Measurements from ENCODE around the gene CD300LB.

The CD300LB gene

DNA sequence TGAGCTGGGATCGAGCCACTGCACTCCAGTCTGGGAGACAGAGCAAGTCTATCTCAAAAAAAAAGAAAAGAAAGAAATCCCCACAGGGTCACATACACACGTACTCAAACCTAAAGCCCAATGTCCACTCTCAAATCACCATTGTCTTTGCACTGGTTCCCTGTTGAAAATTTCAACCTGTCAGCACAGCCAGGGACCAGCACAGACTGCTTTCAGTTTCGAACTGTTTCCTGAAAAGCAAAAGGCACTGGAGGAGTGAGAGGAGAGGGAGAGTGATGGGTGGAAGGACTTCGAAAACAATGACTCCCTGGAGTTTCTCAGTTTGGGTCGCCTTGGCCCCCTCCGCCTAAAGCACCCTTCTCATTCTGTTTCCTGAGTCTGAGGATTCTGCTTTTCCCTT lies 23.6 kb upstream of the CD300LB start:
- TF ChIP-seq EZH2phosphoT487 (conservative IDR thresholded peaks at IDR 0.05; ENCODE audit: low read length), result no peak
- TF ChIP-seq, protein P1, sequence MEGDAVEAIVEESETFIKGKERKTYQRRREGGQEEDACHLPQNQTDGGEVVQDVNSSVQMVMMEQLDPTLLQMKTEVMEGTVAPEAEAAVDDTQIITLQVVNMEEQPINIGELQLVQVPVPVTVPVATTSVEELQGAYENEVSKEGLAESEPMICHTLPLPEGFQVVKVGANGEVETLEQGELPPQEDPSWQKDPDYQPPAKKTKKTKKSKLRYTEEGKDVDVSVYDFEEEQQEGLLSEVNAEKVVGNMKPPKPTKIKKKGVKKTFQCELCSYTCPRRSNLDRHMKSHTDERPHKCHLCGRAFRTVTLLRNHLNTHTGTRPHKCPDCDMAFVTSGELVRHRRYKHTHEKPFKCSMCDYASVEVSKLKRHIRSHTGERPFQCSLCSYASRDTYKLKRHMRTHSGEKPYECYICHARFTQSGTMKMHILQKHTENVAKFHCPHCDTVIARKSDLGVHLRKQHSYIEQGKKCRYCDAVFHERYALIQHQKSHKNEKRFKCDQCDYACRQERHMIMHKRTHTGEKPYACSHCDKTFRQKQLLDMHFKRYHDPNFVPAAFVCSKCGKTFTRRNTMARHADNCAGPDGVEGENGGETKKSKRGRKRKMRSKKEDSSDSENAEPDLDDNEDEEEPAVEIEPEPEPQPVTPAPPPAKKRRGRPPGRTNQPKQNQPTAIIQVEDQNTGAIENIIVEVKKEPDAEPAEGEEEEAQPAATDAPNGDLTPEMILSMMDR (IDR thresholded peaks at IDR 0.05; ENCODE audit: insufficient read depth, low read length, poor library complexity, severe bottlenecking), result no peak
- Histone ChIP-seq H3K27me3 (ENCODE audit: low read length) (no peaks in the 10 kb centered on the region), H3K9me2 (replicated peaks; ENCODE audit: insufficient read depth, low read length) (no peaks in the 10 kb centered on the region)

DNA sequence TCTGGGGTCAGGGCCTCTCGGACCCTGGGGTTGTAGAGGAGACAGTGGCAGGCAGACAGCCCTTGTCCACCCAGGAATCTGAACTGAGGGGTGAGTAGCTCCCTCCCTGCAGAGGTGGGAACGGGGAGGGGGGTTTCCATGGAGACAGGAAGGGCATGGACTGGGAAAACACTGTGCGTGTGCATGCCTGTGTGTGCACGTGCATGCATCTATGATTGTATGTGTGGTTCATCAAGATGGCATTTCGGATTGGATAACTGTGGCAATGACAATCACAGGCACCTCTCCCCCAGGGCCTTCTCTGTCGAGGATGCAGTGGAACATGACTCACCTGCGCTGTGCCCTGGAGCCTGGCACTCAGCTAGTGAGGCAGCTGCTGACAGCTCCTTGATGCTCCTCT lies 20.8 kb upstream of the CD300LB start:
- Histone ChIP-seq H3K4me2 (ENCODE audit: low read depth, low read length, poor library complexity, severe bottlenecking) (no peak overlapping the region), H3K79me2 (ENCODE audit: insufficient read depth, low read length) (no peaks in the 10 kb centered on the region), H3K27me3 (ENCODE audit: low read length) (no peaks in the 10 kb centered on the region), H3K27ac (ENCODE audit: low read depth, low read length) (no peak overlapping the region), H3K9me2 (replicated peaks; ENCODE audit: insufficient read depth, low read length) (no peaks in the 10 kb centered on the region), H3F3A (ENCODE audit: insufficient read depth) (no peaks in the 10 kb centered on the region), H2AFZ (ENCODE audit: low read depth, low read length, severe bottlenecking) (no peak overlapping the region), H3K9ac (ENCODE audit: low read length) (no peak overlapping the region), H3K36me3 (ENCODE audit: low read length) (no peaks in the 10 kb centered on the region), H4K20me1 (ENCODE audit: low read depth, low read length) (no peaks in the 10 kb centered on the region), H3K4me3 (ENCODE audit: insufficient read depth, low read length, poor library complexity, severe bottlenecking) (no peak overlapping the region), H3K9me3 (ENCODE audit: insufficient read depth, low read length) (no peaks in the 10 kb centered on the region)
- TF ChIP-seq, protein P1 (IDR thresholded peaks at IDR 0.05; ENCODE audit: insufficient read depth, low read length, poor library complexity, severe bottlenecking), result no peak
- no peak for TF ChIP-seq EZH2phosphoT487 (conservative IDR thresholded peaks at IDR 0.05; ENCODE audit: low read length)

More for the DNA sequence above, 23.6 kb upstream of the CD300LB start:
- no peaks in the 10 kb centered on the region for H3F3A ChIP-seq (ENCODE audit: insufficient read depth)
- H2AFZ ChIP-seq (ENCODE audit: low read depth, low read length, severe bottlenecking), result no peak overlapping the region
- no peak overlapping the region for H3K27ac ChIP-seq (ENCODE audit: low read depth, low read length)
- H4K20me1 ChIP-seq (ENCODE audit: low read depth, low read length), result no peaks in the 10 kb centered on the region
- no peak overlapping the region for H3K4me3 ChIP-seq (ENCODE audit: insufficient read depth, low read length, poor library complexity, severe bottlenecking)
- H3K4me2 ChIP-seq (ENCODE audit: low read depth, low read length, poor library complexity, severe bottlenecking), result no peak overlapping the region
- H3K36me3 ChIP-seq (ENCODE audit: low read length), result no peaks in the 10 kb centered on the region
- H3K9ac ChIP-seq (ENCODE audit: low read length), result no peak overlapping the region
- H3K9me3 ChIP-seq (ENCODE audit: insufficient read depth, low read length), result no peaks in the 10 kb centered on the region
- H3K79me2 ChIP-seq (ENCODE audit: insufficient read depth, low read length), result no peaks in the 10 kb centered on the region

DNA sequence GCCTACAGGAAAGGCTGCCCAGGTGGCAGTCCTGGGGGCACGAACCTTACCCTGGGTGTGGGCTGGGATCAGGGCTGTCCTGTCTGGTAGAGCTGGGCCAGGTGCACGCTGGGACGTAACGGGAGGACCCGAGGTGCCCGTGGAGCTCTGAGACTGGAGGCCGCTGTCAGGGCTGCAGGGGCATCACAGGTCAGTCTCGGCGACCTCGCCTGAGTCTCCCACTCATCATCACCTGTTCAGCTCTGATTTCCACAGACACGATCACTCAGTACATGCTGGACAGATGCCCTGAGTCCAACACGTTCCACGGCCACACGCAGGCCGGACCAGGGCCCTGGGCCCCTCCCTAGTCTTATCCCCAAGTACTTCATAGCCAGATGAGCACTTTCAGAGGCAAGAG lies 19.3 kb upstream of the CD300LB start:
- Histone ChIP-seq H3K9ac (ENCODE audit: low read length) (no peak overlapping the region), H3K9me2 (replicated peaks; ENCODE audit: insufficient read depth, low read length) (no peaks in the 10 kb centered on the region), H3K4me2 (ENCODE audit: low read depth, low read length, poor library complexity, severe bottlenecking) (no peak overlapping the region), H3F3A (ENCODE audit: insufficient read depth) (no peaks in the 10 kb centered on the region), H3K79me2 (ENCODE audit: insufficient read depth, low read length) (no peaks in the 10 kb centered on the region), H3K27ac (ENCODE audit: low read depth, low read length) (no peak overlapping the region), H4K20me1 (ENCODE audit: low read depth, low read length) (no peaks in the 10 kb centered on the region), H3K4me3 (ENCODE audit: insufficient read depth, low read length, poor library complexity, severe bottlenecking) (no peak overlapping the region), H3K9me3 (ENCODE audit: insufficient read depth, low read length) (no peaks in the 10 kb centered on the region), H3K27me3 (ENCODE audit: low read length) (no peaks in the 10 kb centered on the region), H2AFZ (ENCODE audit: low read depth, low read length, severe bottlenecking) (no peak overlapping the region), H3K36me3 (ENCODE audit: low read length) (no peaks in the 10 kb centered on the region)
- TF ChIP-seq, protein P1 (IDR thresholded peaks at IDR 0.05; ENCODE audit: insufficient read depth, low read length, poor library complexity, severe bottlenecking), result no peak
- no peak for TF ChIP-seq EZH2phosphoT487 (conservative IDR thresholded peaks at IDR 0.05; ENCODE audit: low read length)

All from SU-DHL-6 (cell line).